GM12891 (cell line): ENCODE data around the gene FBRSL1.

ENCODE experiments used
- DNase-seq: peaks from one replicate; pipeline ENCODE4 v3.0.0; 2011; ENCODE audit warnings: low spot score; ENCODE audit not compliant: insufficient read length
- FAIRE-seq: peaks from 2 replicates; lab custom pipeline; 2011; peaks lifted over from hg19 to GRCh38; lab: Jason Lieb, UNC
- PAX5 ChIP-seq: IDR thresholded peaks from 2 replicates; pipeline ENCODE4 v1.6.1; 2011; ENCODE audit warnings: low read length, moderate library complexity, mild to moderate bottlenecking; ENCODE audit not compliant: insufficient read depth, severe bottlenecking
- POLR2A ChIP-seq: IDR thresholded peaks from 2 replicates; pipeline ENCODE4 v1.6.1; 2011; ENCODE audit warnings: low read depth, low read length, control low read depth
- POLR2AphosphoS5 ChIP-seq: IDR thresholded peaks from 2 replicates; pipeline ENCODE4 v1.6.1; 2011; ENCODE audit warnings: low read depth, low read length, control low read depth
- POU2F2 ChIP-seq: IDR thresholded peaks from 2 replicates; pipeline ENCODE4 v1.6.1; 2011; ENCODE audit warnings: low read depth, mild to moderate bottlenecking, control low read depth, low read length, moderate library complexity
- SPI1 ChIP-seq: IDR thresholded peaks from 2 replicates; pipeline ENCODE4 v1.6.1; 2011; ENCODE audit warnings: low read depth, low read length, control low read depth
- TAF1 ChIP-seq: IDR thresholded peaks from 2 replicates; pipeline ENCODE4 v1.6.1; 2011; ENCODE audit warnings: low read depth, low read length, control low read depth

FBRSL1 gene

DNA sequence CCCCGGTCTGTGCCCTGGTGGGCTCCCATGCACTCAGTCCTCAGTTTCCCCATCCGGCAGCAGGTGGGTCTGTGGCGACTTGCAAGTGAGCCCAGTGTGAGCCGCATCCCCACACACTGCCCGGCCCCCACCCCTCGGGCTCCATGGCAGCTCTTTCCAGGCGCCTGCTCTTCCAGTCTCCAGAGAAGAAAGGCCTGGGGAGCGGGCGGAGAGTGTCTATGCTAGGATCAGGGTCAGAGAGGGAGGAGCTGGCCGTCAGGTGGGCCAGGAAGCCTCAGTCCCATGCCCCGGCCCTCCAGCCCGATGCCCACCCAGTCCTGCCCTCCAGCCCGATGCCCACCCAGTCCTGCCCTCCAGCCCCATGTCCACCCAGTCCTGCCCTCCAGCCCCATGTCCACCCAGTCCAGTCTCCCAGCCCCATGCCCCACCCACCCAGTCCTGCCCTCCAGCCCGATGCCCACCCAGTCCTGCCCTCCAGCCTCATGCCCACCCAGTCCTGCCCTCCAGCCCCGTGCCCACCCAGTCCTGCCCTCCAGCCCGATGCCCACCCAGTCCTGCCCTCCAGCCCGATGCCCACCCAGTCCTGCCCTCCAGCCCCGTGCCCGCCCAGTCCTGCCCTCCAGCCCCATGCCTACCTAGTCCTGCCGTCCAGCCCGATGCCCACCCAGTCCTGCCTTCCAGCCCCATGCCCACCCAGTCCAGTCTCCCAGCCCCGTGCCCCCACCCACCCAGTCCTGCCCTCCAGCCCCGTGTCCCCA lies 49.2 kb downstream of the FBRSL1 start:
- FAIRE-seq: no peak
- TF ChIP-seq POLR2AphosphoS5: no peak
- no peak for TF ChIP-seq PAX5
- TF ChIP-seq POU2F2: no peak
- TF ChIP-seq POLR2A: no peak
- no peak for TF ChIP-seq TAF1
- no peak for TF ChIP-seq SPI1
- DNase-seq: no peak

DNA sequence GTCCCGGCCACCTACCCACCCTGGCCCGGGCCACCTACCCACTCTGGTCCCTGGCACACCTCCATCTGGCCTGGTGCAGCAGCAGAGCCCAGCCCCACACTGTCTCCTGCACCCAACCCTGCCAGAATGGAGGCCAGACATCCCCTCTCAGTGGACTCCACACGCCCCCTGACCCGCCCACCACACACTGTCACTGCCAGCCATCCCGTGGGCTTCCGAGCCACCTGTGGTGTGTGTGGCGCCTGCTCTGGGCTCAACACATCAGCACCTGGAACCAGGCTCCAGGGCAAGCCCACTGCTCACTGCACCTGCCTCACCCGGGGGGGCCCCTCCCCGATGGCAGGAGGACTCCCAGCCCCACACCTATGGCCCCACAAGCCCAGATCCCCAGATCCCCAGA lies 50.5 kb downstream of the FBRSL1 start:
- TF ChIP-seq POLR2A (no peak), TAF1 (no peak)
- DNase-seq: no peak

DNA sequence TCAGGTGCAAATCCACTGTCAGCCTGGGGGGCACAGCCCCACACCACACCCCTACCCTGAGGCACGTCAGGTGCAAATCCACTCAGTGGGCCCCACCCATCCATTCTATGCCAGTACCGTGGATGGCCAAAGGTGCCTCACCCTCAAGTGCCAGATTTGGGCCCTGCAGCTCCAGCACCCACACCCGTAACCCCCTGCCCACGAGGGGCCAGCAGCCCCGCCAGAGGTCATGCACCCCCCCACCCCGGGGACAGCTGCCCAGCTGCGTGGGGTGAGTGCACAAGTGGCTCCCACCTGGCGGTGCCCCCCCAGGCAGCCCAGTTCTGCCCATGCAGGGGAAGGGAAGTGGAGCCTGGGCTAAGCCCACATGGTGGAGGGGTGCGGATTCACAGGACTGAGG lies 51.2 kb downstream of the FBRSL1 start:
- DNase-seq (no peak), FAIRE-seq (no peak)
- TF ChIP-seq POLR2A: no peak
- no peak for TF ChIP-seq POLR2AphosphoS5
- no peak for TF ChIP-seq TAF1
- no peak for TF ChIP-seq SPI1
- TF ChIP-seq PAX5: no peak
- TF ChIP-seq POU2F2: no peak

More for the DNA sequence above, 50.5 kb downstream of the FBRSL1 start:
- no peak for FAIRE-seq

DNA sequence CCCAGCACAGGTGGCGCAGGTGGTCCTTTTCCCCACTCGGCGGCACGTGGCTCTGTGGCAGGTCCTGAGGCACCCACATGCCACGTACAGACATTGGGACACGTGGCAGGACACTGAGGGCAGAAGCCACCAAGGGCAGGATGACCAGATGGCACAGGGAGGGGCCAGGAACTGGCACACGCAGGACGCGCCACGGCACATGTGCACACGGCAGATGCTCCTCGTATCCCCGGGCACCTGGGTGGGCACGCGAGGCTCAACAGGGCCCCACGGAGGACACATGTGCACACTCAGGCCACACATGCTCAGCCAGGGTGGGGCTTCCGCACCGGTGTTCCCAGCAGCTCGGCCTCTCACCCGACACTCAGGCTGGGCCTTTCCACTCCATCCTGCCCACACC lies 52.0 kb downstream of the FBRSL1 start:
- FAIRE-seq: no peak
- TF ChIP-seq PAX5 (no peak), POLR2AphosphoS5 (no peak), POU2F2 (no peak), POLR2A (no peak), TAF1 (no peak), SPI1 (no peak)
- no peak for DNase-seq

DNA sequence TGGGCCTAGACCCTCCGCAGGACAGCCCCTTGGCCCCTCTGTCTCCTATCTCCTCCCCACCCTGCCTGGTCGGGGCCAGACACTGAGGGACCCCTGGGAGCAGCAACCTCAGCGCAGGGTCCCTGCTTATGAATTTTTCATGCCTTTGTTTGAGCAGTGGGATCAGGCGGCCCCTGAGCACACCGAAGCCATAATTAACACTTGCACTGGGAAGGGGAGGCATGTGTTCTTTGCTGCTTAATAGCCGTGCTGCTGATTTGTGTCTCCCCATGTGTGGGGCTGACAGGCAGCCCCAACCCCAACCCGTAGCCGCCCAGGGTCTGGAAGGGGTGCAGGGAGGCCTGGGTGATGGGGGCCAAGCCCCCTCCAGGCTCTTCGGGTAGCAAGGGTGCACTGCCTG lies 52.7 kb downstream of the FBRSL1 start:
- FAIRE-seq: no peak
- no peak for TF ChIP-seq PAX5
- no peak for TF ChIP-seq POLR2AphosphoS5
- TF ChIP-seq POU2F2: no peak
- no peak for TF ChIP-seq SPI1
- TF ChIP-seq POLR2A: no peak
- no peak for DNase-seq

DNA sequence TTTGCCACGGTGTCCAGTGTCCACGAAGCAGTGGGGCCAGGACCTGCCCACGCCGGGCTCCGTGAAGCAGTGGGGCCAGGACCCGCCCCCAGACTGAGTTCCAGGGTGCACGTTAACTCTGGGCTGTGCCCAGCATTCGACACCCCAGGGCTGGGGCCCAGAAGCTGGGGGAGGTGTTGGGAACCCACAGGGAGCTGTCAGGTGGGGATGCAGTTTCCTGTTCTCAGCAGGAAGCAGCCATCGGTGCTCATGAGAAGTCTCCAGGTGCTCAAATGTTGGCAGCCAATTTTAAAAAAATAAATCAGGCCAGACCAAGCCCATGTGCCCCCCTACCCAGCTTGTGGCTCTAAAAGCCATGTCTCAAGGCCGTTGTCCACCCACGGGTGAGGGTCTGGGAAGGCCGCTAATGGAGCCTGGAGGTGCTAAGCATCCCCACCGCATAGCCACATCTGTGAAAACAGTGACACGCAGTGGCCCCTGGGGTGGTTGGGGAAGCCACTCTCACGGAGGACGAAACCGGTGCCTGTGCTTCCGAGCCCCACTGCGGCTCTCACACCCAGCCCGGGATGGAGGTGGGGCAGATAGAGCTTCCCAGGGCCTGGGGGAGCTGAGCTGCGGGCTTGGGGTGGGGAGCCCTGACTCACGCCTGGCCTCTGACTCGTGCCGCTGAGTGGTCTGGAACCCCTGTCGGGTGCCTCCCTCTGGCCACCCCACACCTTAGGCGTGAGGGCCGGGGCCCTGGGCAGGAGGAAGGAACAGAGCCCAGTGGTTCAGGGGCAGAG lies 53.5 kb downstream of the FBRSL1 start:
- no peak for DNase-seq
- FAIRE-seq: no peak
- TF ChIP-seq TAF1: no peak
- TF ChIP-seq PAX5: no peak
- TF ChIP-seq SPI1: no peak
- no peak for TF ChIP-seq POLR2AphosphoS5
- TF ChIP-seq POU2F2: no peak
- no peak for TF ChIP-seq POLR2A

DNA sequence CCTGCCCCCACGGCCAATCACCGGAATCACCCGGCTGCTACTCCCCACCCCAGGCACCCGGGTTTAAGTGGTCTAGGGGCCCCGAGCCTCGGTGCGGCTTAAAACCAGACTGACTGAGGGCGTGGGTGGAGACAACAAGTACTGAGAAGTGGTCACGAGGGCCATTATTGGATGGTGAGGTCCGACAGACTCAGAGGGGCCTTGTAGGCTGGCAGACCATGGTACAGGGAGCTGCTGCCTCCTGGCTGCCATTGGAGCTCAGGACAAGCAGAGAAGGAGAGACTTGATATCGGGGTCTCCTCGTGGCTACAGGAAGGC lies 54.1 kb downstream of the FBRSL1 start:
- TF ChIP-seq POU2F2 (no peak), PAX5 (no peak), SPI1 (no peak), POLR2AphosphoS5 (no peak), POLR2A (no peak), TAF1 (no peak)
- DNase-seq: no peak

DNA sequence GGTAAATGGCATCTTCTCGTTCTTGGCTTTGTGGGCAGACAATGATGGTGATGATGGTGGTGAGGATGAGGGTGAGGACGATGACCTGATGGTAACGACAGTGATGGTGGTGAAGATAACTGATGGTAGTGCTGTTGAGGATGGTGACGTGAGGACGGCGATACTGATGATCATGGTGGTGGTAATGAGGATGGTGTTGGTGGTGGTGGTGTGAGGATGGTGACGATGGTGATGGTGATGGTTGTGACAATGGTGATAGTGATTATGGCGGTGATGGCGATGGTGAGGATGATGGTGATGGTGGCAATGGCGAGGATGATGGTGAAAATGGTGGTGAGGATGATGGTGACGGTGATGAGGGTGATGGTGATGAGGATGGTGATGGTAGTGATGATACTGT lies 54.5 kb downstream of the FBRSL1 start:
- TF ChIP-seq TAF1 (no peak), PAX5 (no peak), POU2F2 (no peak), POLR2AphosphoS5 (no peak), POLR2A (no peak)
- DNase-seq (no peak), FAIRE-seq (peak; percentile 9)

More for the DNA sequence above, 54.1 kb downstream of the FBRSL1 start:
- FAIRE-seq: no peak

DNA sequence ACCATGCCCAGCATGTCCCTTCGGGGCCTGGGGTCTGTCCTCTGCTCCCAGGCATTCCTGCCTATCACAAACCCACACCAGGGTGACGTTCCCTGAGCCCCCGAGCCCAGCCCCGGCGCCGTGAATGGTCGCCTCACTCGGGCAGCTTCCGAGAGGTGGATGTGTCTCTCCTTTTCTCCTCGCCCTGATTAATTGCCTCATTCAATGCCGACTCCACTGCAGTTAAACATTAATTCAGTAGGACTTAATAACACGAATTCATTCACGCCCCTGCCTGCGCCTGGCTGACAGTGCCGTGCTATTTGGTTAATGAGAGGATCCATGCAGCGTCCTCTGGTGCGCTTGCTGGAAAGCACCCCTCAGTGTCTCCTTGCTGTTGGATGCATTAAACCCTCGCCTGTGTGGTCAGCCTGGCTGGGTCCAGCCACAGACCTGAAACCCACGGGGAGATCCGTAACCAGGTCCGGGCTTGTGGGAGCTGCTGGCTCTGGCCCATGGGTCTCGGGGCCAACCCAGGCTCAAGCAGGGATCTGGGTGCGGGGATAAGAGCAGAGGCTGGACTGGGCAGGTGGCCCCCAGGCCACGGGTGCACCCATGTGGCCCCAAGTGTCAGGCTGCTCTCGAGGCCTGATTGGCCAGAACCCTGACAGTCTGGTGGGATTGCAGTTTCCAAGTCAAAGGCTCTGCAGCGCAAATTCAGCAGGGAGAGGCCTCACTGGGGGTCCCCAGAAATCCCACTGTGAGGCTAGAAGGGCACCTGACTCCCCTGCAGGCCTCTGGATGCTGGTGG lies 55.4 kb downstream of the FBRSL1 start:
- DNase-seq (no peak), FAIRE-seq (no peak)
- TF ChIP-seq POLR2A (no peak), POU2F2 (no peak), POLR2AphosphoS5 (no peak), TAF1 (no peak), SPI1 (no peak), PAX5 (no peak)

DNA sequence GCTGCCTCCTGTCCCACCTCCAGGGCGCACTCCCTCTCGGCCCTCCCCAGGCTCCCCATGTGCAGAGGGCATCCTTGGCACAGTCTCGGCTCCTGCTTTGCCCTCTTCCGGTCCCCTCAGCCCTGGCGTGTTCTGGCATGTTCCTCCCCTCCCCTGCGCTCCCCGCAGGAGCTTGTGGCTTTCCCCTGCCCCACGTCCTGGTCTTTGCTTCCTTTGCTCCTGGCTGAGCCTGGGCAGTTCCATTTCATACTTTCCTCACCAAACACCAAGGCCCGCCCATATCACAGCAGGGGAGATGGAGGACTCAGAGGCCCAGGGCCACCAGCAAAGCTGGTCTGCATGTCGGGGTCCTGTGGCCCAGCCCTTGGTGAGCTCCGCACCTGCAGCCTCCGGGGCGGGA lies 56.0 kb downstream of the FBRSL1 start:
- FAIRE-seq (no peak), DNase-seq (no peak)
- TF ChIP-seq POU2F2 (no peak), POLR2AphosphoS5 (no peak), SPI1 (no peak), POLR2A (no peak), TAF1 (no peak), PAX5 (no peak)
